Measurements from ENCODE around the gene CUL4B. TPM values are rescaled to one million over a fixed set of nuclear protein-coding genes. Genes with fewer than 3 reads are reported as not detected.

The CUL4B gene
- total and polyA plus RNA-seq, 2 experiments from 2014 or later: 12.7 to 42.9 TPM

DNA sequence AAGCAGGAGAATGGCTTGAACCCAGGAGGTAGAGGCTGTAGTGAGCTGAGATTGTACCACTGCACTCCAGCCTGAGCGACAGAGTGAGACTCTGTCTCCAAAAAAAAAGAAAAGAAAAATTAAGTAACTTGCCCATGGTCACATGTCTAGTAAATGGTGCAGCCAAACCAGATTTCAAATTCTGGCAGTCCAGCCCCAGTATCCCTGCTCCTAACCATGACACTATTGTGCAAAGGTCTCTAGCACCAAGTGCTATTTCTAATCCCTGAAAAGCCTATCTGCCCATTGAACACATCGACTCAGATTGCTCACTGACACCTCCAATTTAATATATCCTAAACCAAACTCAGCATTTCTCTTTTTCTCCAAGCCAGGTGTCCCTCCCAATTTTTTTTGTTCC, 84.0 kb downstream of the CUL4B start:
- no peak overlapping the region for H3K4me3 ChIP-seq
- no peak overlapping the region for H3K4me2 ChIP-seq
- peaks cover 1% of the 10 kb centered on the region for H3K27me3 Mint-ChIP-seq (ENCODE audit: insufficient read depth, low read depth, poor library complexity)
- DNase-seq (ENCODE audit: low spot score): no peak
- no peaks in the 10 kb centered on the region for H3K4me1 Mint-ChIP-seq
- TF ChIP-seq CREB1 (CRISPR knock-in tag; IDR thresholded peaks at IDR 0.05; ENCODE audit: low read depth) (no peak), POLR2AphosphoS5 (IDR thresholded peaks at IDR 0.05; ENCODE audit: low read depth) (no peak), STAT1 (IDR thresholded peaks at IDR 0.05; ENCODE audit: unreplicated experiment) (no peak), ZNF331 (CRISPR knock-in tag; IDR thresholded peaks at IDR 0.05; ENCODE audit: low read depth) (no peak), EZH2 (IDR thresholded peaks at IDR 0.05; ENCODE audit: low read depth, unreplicated experiment) (no peak), ZNF114 (CRISPR knock-in tag; IDR thresholded peaks at IDR 0.05) (no peak), EZH2phosphoT487 (IDR thresholded peaks at IDR 0.05; ENCODE audit: unreplicated experiment) (no peak), JUNB (IDR thresholded peaks at IDR 0.05; ENCODE audit: unreplicated experiment) (no peak), NANOG (IDR thresholded peaks at IDR 0.05; ENCODE audit: borderline replicate concordance) (no peak)
- TF ChIP-seq, protein P1, sequence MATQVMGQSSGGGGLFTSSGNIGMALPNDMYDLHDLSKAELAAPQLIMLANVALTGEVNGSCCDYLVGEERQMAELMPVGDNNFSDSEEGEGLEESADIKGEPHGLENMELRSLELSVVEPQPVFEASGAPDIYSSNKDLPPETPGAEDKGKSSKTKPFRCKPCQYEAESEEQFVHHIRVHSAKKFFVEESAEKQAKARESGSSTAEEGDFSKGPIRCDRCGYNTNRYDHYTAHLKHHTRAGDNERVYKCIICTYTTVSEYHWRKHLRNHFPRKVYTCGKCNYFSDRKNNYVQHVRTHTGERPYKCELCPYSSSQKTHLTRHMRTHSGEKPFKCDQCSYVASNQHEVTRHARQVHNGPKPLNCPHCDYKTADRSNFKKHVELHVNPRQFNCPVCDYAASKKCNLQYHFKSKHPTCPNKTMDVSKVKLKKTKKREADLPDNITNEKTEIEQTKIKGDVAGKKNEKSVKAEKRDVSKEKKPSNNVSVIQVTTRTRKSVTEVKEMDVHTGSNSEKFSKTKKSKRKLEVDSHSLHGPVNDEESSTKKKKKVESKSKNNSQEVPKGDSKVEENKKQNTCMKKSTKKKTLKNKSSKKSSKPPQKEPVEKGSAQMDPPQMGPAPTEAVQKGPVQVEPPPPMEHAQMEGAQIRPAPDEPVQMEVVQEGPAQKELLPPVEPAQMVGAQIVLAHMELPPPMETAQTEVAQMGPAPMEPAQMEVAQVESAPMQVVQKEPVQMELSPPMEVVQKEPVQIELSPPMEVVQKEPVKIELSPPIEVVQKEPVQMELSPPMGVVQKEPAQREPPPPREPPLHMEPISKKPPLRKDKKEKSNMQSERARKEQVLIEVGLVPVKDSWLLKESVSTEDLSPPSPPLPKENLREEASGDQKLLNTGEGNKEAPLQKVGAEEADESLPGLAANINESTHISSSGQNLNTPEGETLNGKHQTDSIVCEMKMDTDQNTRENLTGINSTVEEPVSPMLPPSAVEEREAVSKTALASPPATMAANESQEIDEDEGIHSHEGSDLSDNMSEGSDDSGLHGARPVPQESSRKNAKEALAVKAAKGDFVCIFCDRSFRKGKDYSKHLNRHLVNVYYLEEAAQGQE (IDR thresholded peaks at IDR 0.05; ENCODE audit: unreplicated experiment): no peak
- TF ChIP-seq, protein P2, sequence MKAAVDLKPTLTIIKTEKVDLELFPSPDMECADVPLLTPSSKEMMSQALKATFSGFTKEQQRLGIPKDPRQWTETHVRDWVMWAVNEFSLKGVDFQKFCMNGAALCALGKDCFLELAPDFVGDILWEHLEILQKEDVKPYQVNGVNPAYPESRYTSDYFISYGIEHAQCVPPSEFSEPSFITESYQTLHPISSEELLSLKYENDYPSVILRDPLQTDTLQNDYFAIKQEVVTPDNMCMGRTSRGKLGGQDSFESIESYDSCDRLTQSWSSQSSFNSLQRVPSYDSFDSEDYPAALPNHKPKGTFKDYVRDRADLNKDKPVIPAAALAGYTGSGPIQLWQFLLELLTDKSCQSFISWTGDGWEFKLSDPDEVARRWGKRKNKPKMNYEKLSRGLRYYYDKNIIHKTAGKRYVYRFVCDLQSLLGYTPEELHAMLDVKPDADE (IDR thresholded peaks at IDR 0.05): no peak
- TF ChIP-seq, protein P3, sequence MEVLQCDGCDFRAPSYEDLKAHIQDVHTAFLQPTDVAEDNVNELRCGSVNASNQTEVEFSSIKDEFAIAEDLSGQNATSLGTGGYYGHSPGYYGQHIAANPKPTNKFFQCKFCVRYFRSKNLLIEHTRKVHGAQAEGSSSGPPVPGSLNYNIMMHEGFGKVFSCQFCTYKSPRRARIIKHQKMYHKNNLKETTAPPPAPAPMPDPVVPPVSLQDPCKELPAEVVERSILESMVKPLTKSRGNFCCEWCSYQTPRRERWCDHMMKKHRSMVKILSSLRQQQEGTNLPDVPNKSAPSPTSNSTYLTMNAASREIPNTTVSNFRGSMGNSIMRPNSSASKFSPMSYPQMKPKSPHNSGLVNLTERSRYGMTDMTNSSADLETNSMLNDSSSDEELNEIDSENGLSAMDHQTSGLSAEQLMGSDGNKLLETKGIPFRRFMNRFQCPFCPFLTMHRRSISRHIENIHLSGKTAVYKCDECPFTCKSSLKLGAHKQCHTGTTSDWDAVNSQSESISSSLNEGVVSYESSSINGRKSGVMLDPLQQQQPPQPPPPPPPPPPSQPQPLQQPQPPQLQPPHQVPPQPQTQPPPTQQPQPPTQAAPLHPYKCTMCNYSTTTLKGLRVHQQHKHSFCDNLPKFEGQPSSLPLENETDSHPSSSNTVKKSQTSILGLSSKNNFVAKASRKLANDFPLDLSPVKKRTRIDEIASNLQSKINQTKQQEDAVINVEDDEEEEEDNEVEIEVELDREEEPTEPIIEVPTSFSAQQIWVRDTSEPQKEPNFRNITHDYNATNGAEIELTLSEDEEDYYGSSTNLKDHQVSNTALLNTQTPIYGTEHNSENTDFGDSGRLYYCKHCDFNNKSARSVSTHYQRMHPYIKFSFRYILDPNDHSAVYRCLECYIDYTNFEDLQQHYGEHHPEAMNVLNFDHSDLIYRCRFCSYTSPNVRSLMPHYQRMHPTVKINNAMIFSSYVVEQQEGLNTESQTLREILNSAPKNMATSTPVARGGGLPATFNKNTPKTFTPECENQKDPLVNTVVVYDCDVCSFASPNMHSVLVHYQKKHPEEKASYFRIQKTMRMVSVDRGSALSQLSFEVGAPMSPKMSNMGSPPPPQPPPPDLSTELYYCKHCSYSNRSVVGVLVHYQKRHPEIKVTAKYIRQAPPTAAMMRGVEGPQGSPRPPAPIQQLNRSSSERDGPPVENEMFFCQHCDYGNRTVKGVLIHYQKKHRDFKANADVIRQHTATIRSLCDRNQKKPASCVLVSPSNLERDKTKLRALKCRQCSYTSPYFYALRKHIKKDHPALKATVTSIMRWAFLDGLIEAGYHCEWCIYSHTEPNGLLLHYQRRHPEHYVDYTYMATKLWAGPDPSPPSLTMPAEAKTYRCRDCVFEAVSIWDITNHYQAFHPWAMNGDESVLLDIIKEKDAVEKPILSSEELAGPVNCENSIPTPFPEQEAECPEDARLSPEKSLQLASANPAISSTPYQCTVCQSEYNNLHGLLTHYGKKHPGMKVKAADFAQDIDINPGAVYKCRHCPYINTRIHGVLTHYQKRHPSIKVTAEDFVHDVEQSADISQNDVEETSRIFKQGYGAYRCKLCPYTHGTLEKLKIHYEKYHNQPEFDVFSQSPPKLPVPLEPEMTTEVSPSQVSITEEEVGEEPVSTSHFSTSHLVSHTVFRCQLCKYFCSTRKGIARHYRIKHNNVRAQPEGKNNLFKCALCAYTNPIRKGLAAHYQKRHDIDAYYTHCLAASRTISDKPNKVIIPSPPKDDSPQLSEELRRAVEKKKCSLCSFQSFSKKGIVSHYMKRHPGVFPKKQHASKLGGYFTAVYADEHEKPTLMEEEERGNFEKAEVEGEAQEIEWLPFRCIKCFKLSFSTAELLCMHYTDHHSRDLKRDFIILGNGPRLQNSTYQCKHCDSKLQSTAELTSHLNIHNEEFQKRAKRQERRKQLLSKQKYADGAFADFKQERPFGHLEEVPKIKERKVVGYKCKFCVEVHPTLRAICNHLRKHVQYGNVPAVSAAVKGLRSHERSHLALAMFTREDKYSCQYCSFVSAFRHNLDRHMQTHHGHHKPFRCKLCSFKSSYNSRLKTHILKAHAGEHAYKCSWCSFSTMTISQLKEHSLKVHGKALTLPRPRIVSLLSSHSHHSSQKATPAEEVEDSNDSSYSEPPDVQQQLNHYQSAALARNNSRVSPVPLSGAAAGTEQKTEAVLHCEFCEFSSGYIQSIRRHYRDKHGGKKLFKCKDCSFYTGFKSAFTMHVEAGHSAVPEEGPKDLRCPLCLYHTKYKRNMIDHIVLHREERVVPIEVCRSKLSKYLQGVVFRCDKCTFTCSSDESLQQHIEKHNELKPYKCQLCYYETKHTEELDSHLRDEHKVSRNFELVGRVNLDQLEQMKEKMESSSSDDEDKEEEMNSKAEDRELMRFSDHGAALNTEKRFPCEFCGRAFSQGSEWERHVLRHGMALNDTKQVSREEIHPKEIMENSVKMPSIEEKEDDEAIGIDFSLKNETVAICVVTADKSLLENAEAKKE (CRISPR knock-in tag; IDR thresholded peaks at IDR 0.05): no peak
- TF ChIP-seq, protein P4, sequence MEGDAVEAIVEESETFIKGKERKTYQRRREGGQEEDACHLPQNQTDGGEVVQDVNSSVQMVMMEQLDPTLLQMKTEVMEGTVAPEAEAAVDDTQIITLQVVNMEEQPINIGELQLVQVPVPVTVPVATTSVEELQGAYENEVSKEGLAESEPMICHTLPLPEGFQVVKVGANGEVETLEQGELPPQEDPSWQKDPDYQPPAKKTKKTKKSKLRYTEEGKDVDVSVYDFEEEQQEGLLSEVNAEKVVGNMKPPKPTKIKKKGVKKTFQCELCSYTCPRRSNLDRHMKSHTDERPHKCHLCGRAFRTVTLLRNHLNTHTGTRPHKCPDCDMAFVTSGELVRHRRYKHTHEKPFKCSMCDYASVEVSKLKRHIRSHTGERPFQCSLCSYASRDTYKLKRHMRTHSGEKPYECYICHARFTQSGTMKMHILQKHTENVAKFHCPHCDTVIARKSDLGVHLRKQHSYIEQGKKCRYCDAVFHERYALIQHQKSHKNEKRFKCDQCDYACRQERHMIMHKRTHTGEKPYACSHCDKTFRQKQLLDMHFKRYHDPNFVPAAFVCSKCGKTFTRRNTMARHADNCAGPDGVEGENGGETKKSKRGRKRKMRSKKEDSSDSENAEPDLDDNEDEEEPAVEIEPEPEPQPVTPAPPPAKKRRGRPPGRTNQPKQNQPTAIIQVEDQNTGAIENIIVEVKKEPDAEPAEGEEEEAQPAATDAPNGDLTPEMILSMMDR (conservative IDR thresholded peaks at IDR 0.05; ENCODE audit: low read depth in 2 of 2): no peak
- H2AFZ ChIP-seq: no peak overlapping the region
- H4K20me1 ChIP-seq (replicated peaks; ENCODE audit: insufficient read depth): no peaks in the 10 kb centered on the region
- no peaks in the 10 kb centered on the region for H3K36me3 Mint-ChIP-seq (ENCODE audit: low read depth)
- no peaks in the 10 kb centered on the region for H3K36me3 ChIP-seq (ENCODE audit: insufficient read depth)
- no peaks in the 10 kb centered on the region for H3K27me3 ChIP-seq (ENCODE audit: insufficient read depth)
- H3K27ac Mint-ChIP-seq: no peak overlapping the region
- H3K4me3 Mint-ChIP-seq: no peak overlapping the region
- H3K27ac ChIP-seq (ENCODE audit: low read depth): no peak overlapping the region
- H3K79me2 ChIP-seq (replicated peaks; ENCODE audit: insufficient read depth): no peaks in the 10 kb centered on the region
- H3F3A ChIP-seq (replicated peaks; ENCODE audit: low read depth): no peaks in the 10 kb centered on the region
- no peak for ATAC-seq
- H3K4me1 ChIP-seq (ENCODE audit: insufficient read depth): no peaks in the 10 kb centered on the region
- no peaks in the 10 kb centered on the region for H3K9me3 Mint-ChIP-seq
- H3K9me2 ChIP-seq (ENCODE audit: insufficient read depth): no peaks in the 10 kb centered on the region

Data from GM23338 (cell line).